ENCODE results near the gene KLF7. TPM values are rescaled to one million over a fixed set of nuclear protein-coding genes. Genes with fewer than 3 reads are reported as not detected.

KLF7 gene
- total RNA-seq, 4 donors from 2014 or later, result 23.0 to 76.3 (median 32.4) TPM

DNA sequence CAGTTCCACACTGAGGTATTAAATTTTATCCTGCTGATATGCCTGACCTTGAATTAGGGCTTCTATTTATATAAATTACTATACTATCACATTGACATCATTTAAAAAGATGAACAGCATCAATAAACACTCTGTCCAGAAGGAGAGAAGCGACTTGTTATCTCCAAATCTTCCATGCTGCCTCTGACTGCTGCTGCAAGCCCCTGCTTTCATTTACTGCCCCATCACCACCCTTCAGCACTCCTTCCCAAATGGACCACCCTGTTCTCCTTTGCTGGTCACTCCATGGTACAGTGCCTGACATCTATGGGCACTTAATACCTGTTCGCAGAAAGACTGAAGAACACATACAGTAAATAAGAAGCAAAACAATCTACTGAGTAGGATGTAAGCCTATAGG, 48.1 kb downstream of the KLF7 start:
- DNase-seq (ENCODE audit: low spot score) (no peak), ATAC-seq (ENCODE audit: low FRiP score) (no peak)
- TF ChIP-seq, protein P1, sequence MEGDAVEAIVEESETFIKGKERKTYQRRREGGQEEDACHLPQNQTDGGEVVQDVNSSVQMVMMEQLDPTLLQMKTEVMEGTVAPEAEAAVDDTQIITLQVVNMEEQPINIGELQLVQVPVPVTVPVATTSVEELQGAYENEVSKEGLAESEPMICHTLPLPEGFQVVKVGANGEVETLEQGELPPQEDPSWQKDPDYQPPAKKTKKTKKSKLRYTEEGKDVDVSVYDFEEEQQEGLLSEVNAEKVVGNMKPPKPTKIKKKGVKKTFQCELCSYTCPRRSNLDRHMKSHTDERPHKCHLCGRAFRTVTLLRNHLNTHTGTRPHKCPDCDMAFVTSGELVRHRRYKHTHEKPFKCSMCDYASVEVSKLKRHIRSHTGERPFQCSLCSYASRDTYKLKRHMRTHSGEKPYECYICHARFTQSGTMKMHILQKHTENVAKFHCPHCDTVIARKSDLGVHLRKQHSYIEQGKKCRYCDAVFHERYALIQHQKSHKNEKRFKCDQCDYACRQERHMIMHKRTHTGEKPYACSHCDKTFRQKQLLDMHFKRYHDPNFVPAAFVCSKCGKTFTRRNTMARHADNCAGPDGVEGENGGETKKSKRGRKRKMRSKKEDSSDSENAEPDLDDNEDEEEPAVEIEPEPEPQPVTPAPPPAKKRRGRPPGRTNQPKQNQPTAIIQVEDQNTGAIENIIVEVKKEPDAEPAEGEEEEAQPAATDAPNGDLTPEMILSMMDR (IDR thresholded peaks at IDR 0.05), result no peak

DNA sequence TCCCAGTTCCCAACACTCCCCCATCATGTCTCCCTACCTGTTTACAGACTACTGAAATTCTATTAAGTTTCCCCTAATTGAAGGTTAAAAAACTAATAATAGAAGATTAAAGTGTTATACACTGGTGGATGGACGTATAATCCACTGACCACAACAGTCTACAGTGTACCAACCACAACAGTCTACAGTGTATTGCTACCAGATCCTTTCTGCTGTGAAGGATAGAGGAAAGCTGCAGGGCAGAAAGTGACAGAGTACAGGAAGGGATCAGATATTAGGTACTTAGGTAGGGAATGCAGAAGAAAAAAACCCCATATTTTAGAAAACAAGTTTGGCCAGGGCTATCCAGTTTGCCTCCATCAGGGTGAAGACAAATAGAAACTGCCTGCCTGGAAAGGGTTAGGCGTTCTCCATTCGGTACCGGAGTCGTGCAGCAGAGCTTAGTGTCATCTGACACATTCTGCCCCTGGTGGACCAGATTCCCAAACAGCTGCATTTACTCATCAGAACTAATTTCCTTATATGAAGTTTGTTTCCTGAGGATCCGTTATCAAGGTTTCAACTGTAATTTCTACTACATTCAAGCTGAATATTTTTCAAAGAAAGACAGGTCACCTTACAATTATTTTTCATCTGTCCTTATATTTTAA, 49.9 kb downstream of the KLF7 start:
- ATAC-seq (ENCODE audit: low FRiP score), result no peak

DNA sequence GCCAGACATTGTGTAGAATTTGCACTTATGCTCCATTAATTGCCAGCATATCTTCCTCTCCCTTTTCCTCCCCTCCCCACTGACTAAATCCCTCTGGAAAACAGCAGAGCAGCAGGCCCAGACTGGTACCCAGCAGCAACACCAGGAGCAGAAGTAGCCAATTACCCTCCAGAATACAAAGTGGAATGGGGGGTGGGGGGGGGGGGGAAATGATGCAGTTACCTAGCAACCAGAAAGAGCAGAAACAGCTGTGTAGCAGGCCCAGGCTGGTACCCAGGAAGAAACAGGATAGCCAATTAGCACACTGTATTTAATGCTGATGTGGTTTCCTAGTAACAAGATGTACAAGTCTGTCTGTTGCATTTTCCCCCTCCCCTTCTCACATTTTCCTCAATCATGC, 52.3 kb downstream of the KLF7 start:
- ATAC-seq (ENCODE audit: low FRiP score), result no peak
- TF ChIP-seq, protein P1 (IDR thresholded peaks at IDR 0.05), result no peak
- no peak for DNase-seq (ENCODE audit: low spot score)

More for the DNA sequence above, 49.9 kb downstream of the KLF7 start:
- no peak for DNase-seq (ENCODE audit: low spot score)
- TF ChIP-seq, protein P1 (IDR thresholded peaks at IDR 0.05), result no peak

DNA sequence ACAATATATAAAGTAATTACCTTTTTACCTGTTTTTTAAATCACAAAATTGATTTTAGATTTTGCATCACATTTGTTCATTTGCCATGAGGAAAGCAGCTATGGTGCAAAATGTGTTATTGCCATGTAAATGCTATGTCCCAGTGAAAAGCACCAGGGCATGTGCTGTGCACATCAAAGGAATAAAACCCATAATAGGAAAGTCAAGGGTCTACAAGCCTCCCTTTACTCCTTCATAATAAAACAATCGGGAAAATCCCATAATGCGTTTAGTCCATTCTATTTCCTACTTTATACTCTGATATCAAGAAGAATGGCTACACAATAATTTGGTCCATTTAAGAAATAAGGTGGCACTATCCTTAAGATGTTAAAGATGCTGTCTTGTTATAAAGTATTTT, 53.0 kb downstream of the KLF7 start:
- ATAC-seq (ENCODE audit: low FRiP score), result no peak
- TF ChIP-seq, protein P1 (IDR thresholded peaks at IDR 0.05), result no peak
- no peak for DNase-seq (ENCODE audit: low spot score)

DNA sequence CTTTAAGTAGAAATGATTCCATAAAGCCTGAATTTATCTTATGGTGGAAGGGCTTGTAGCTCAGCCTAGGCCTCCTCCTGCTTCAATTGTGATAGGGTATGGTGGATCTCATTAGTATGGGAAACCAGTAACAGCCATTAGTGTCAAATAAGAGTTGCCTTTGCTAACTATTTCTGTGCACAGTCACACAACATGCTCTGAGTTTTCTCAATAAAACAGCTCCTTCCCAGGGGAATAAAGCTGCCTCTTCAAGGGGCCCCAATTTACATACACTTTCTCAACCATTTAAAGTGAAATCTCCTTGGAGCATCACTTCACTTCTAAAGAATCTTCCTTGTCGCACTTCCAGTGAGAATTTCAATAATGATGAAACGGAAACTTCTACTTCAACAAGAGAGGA, 53.4 kb downstream of the KLF7 start:
- DNase-seq (ENCODE audit: low spot score), result no peak
- no peak for ATAC-seq (ENCODE audit: low FRiP score)
- TF ChIP-seq, protein P1 (IDR thresholded peaks at IDR 0.05), result no peak

DNA sequence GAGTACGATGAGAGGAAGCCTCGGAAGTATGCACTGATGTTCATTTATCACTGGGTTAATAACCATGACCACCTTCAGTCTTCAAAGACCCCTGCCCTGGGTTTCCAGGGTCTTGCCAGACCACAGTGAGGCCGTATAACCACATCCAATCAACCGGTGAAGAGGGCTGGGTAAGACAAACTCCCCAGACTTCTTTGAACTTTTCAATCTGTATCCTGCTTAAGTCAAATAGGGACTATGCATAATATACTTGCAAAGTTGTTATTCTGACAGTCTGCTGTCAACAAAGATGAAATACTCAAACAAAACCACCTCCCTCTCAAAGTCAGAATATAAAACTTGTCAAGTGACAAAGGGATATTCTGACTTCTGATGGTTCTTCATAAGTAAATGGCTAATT, 54.0 kb downstream of the KLF7 start:
- DNase-seq (ENCODE audit: low spot score) (no peak), ATAC-seq (ENCODE audit: low FRiP score) (no peak)
- TF ChIP-seq, protein P1 (IDR thresholded peaks at IDR 0.05), result no peak

DNA sequence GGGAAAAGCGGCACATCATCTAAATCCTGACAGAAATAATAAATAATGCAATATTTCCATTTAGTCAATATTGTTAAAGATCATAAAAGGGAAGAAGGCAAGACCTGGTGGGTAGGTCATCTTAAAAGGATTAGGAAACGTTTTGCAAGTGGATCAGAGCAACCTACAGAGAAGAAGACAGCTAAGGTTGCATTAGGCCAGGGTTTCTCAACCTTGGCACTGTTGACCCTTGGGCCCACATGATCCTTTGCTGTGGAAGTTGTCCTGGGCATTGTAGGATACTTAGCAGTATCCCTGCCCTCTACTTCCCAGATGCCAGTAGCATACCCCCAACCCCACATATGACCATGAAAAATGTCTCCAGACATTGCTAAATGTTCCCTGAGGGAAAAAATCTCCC, 55.0 kb downstream of the KLF7 start:
- TF ChIP-seq, protein P1 (IDR thresholded peaks at IDR 0.05), result no peak
- DNase-seq (ENCODE audit: low spot score) (no peak), ATAC-seq (ENCODE audit: low FRiP score) (no peak)

Data from omental fat pad (tissue), 4 donors.